Panc1 (cell line): ENCODE measurements around the gene SLCO2A1. TPM values are rescaled to one million over a fixed set of nuclear protein-coding genes. Genes with fewer than 3 reads are reported as not detected.

Experiments
- ATAC-seq: fragments of 200-7000 bp; cut with Tn5 transposase; 2 replicates; pipeline ENCODE4 v1.9.1; 2020; ENCODE audit warnings: mild to moderate bottlenecking, moderate library complexity
- BruUV-seq: library from RNA; stranded (reverse); fragments of 400-500 nt; replicated peaks from 2 replicates; lab custom pipeline; 2021; lab: Mats Ljungman, UMichigan
- CTCF ChIA-PET: fragments of 300-600 bp; sonication (Branson Sonifier 250); formaldehyde crosslinking; loops from one replicate; lab custom pipeline; 2022; ENCODE audit warnings: antibody characterized with exemption; lab: Charles Lee
- POLR2A ChIA-PET: fragments of 300-600 bp; sonication (Branson Sonifier 250); formaldehyde crosslinking; loops from one replicate; lab custom pipeline; 2022; ENCODE audit warnings: antibody characterized with exemption; lab: Charles Lee
- DNase-seq: peaks from one replicate; pipeline ENCODE4 v3.0.0-alpha.2; 2010; ENCODE audit warnings: low read depth, low spot score
- H3K27ac ChIP-seq: 2 replicates; pipeline ENCODE4 v1.5.1; 2011; ENCODE audit warnings: mild to moderate bottlenecking, low read length, inconsistent platforms
- H3K27me3 ChIP-seq: fragments of 200-500 bp; sonication (Bioruptor generic); 2 replicates; pipeline ENCODE4 v1.6.0; 2014; ENCODE audit warnings: low read length, inconsistent platforms; ENCODE audit not compliant: control insufficient read depth, insufficient read depth
- H3K36me3 ChIP-seq: fragments of 200-500 bp; sonication (Bioruptor generic); 2 replicates; pipeline ENCODE4 v1.5.1; 2014; ENCODE audit warnings: inconsistent platforms, mild to moderate bottlenecking, low read length, moderate library complexity; ENCODE audit not compliant: control insufficient read depth, insufficient read depth
- H3K4me1 ChIP-seq: 2 replicates; pipeline ENCODE4 v1.5.1; 2011; ENCODE audit warnings: inconsistent platforms, mild to moderate bottlenecking, low read length, moderate library complexity; ENCODE audit not compliant: control insufficient read depth, insufficient read depth
- H3K4me3 ChIP-seq, 2 experiments: 2 replicates each; pipeline ENCODE4 v1.5.1; 2011 to 2012; ENCODE audit warnings: low read depth in 2 of 2, low read length in 2 of 2, mild to moderate bottlenecking in 2 of 2, inconsistent platforms in 1 of 2, moderate library complexity in 1 of 2
- H3K9me3 ChIP-seq: fragments of 200-500 bp; sonication (Bioruptor generic); 2 replicates; pipeline ENCODE4 v1.5.1; 2014; ENCODE audit warnings: low read depth, mild to moderate bottlenecking, inconsistent platforms, low read length, moderate library complexity; ENCODE audit not compliant: control insufficient read depth, insufficient read depth
- CTCF ChIP-seq: fragments of 450-650 bp; IDR thresholded peaks from 2 replicates; pipeline ENCODE4 v1.5.1; 2017; ENCODE audit warnings: mild to moderate bottlenecking
- POLR2AphosphoS5 ChIP-seq: IDR thresholded peaks from 2 replicates; pipeline ENCODE4 v1.6.1; 2012; ENCODE audit warnings: mild to moderate bottlenecking, low read depth, low read length, moderate library complexity
- REST ChIP-seq, 2 experiments: IDR thresholded peaks; 2 replicates each; pipeline ENCODE4 v1.6.1; 2011 to 2012; ENCODE audit warnings: low read depth in 2 of 2, control low read depth in 1 of 2, low read length in 1 of 2, mild to moderate bottlenecking in 1 of 2, moderate library complexity in 1 of 2; ENCODE audit not compliant: insufficient read depth in 1 of 2
- SIN3A ChIP-seq: IDR thresholded peaks from 2 replicates; pipeline ENCODE4 v1.6.1; 2012; ENCODE audit warnings: low read depth, mild to moderate bottlenecking, low read length, moderate library complexity, borderline replicate concordance; ENCODE audit not compliant: insufficient read depth
- TCF7L2 ChIP-seq: IDR thresholded peaks from 2 replicates; pipeline ENCODE4 v1.6.1; 2011; ENCODE audit warnings: mild to moderate bottlenecking, low read depth, low read length, inconsistent platforms
- in situ Hi-C: cut with HindIII; loops from 2 replicates; pipeline ENCODE4 v1.10.0; 2016; ENCODE audit warnings: low sequenced_read_pairs, low pct_unique_long_range_greater_than_20kb
- intact Hi-C: fragments of 100-400 bp; cut with micrococcal nuclease; formaldehyde crosslinking; loops from one replicate; pipeline ENCODE4 v1.10.0; 2022; ENCODE audit not compliant: unreplicated experiment
- total RNA-seq: library from RNA; stranded (reverse); gene quantifications from one replicate; pipeline ENCODE4 v1.2.1, GENCODE V29; 2021; ENCODE audit not compliant: unreplicated experiment

The SLCO2A1 gene
- total RNA-seq, 1 experiment from 2014 or later, result 0.62 TPM

GRCh38 chr3:133949438-133949837 is 80.3 kb downstream of the SLCO2A1 start:
- intact Hi-C loops (no loop called here), in situ Hi-C loops (no loop called here)
- ChIA-PET POLR2A (no interaction called here), CTCF (no interaction called here)
- no TSS peak for BruUV-seq
- peaks cover 20% of the 10 kb centered on the region for H3K4me1 ChIP-seq
- H3K4me3 ChIP-seq, result no peak overlapping the region
- no peaks in the 10 kb centered on the region for H3K36me3 ChIP-seq
- no peak for TF ChIP-seq POLR2AphosphoS5
- no peak for TF ChIP-seq SIN3A
- no peak for TF ChIP-seq CTCF
- TF ChIP-seq TCF7L2, result no peak
- no peak for TF ChIP-seq REST (IDR thresholded peaks at IDR 0.05; ENCODE audit: insufficient read depth in 1 of 2, low read depth in 2 of 2, low read length in 1 of 2)
- no peaks in the 10 kb centered on the region for H3K9me3 ChIP-seq
- no peaks in the 10 kb centered on the region for H3K27me3 ChIP-seq
- H3K27ac ChIP-seq, result no peak overlapping the region
- DNase-seq (no peak), ATAC-seq (no peak)

GRCh38 chr3:133948996-133949395 is 80.7 kb downstream of the SLCO2A1 start:
- Histone ChIP-seq H3K4me1 (peaks cover 24% of the 10 kb centered on the region), H3K27me3 (no peaks in the 10 kb centered on the region), H3K4me3 (no peak overlapping the region), H3K9me3 (no peaks in the 10 kb centered on the region), H3K36me3 (no peaks in the 10 kb centered on the region), H3K27ac (no peak overlapping the region)
- ChIA-PET CTCF (no interaction called here), POLR2A (no interaction called here)
- intact Hi-C loops (no loop called here), in situ Hi-C loops (no loop called here)
- TF ChIP-seq CTCF, result no peak
- TF ChIP-seq TCF7L2, result no peak
- no peak for TF ChIP-seq POLR2AphosphoS5
- TF ChIP-seq REST (IDR thresholded peaks at IDR 0.05; ENCODE audit: insufficient read depth in 1 of 2, low read depth in 2 of 2, low read length in 1 of 2), result no peak
- no peak for TF ChIP-seq SIN3A
- ATAC-seq (no peak), DNase-seq (no peak)
- BruUV-seq, result no TSS peak
